ENCODE measurements around the gene CASK.

Gene CASK

DNA sequence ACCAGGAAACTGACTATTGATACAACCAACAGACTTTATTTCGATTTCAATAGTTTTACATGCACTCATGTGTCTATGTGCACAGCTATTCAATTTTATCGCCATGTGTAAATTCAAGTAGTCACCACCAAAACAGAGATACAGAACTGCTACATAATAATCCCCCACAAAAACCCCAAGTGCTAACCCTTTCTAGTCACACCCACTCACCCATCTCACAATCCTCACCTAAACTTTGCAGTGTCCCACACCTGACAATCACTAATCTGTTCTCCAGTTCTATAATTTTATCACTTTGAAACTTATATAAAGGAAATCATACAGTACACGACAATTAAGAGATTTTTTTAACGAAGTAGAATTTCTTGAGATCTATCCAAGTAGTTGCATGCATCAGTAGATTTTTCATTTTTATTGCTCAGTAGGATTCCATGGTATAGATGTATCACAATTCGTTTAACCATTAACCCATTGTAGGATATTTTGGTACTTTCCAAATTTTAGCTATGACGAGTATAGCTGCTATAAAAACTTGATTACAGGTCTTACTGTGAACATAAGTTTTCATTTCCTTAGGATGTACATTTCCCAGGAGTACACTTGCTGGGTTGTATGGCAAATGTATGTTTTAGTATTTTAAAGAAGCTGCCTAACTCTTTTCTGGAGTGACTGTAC lies 85.9 kb downstream of the CASK start:
- TF ChIP-seq, protein P1, sequence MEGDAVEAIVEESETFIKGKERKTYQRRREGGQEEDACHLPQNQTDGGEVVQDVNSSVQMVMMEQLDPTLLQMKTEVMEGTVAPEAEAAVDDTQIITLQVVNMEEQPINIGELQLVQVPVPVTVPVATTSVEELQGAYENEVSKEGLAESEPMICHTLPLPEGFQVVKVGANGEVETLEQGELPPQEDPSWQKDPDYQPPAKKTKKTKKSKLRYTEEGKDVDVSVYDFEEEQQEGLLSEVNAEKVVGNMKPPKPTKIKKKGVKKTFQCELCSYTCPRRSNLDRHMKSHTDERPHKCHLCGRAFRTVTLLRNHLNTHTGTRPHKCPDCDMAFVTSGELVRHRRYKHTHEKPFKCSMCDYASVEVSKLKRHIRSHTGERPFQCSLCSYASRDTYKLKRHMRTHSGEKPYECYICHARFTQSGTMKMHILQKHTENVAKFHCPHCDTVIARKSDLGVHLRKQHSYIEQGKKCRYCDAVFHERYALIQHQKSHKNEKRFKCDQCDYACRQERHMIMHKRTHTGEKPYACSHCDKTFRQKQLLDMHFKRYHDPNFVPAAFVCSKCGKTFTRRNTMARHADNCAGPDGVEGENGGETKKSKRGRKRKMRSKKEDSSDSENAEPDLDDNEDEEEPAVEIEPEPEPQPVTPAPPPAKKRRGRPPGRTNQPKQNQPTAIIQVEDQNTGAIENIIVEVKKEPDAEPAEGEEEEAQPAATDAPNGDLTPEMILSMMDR (IDR thresholded peaks at IDR 0.05; ENCODE audit: borderline replicate concordance, insufficient read depth, low read depth, low read length): no peak
- H3K4me3 ChIP-seq (ENCODE audit: low read depth, low read length): no peak overlapping the region

DNA sequence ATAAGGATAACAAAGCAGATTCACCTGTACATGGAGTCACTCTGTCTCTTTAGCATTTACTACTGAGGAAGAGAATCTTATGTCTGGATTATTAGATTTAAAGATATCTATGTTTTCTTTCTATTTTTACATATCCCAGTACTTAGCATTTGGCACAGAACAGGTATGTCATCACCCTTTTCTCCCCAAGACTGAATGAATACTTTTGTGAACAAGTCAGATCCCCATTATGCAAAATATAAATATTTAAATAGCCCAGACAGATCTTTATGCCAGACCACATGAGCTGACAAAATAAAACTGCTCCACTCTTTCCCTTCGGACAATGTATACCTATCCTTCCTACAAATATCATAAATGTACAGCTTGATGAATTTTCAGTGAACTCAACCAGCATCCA lies 94.5 kb downstream of the CASK start:
- no peak overlapping the region for H3K4me3 ChIP-seq (ENCODE audit: low read depth, low read length)
- TF ChIP-seq, protein P1 (IDR thresholded peaks at IDR 0.05; ENCODE audit: borderline replicate concordance, insufficient read depth, low read depth, low read length): no peak

DNA sequence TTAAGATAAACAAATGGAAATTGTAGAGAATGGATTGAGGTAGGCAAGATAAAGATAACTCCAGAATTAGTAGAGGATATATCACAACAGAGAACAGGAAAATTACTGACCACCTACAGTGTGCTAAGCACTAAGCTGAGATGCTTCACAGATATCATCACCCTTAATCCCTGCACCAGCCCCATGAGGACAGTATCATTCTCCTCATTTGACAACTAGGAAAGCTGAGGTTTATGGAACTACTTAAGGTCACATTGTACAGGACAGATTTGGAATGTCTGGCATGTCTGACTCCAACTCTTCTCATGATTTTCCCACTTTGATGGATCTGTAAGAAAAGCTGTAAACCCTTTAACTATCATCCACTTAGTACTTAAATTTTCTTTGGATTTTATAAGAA lies 95.5 kb downstream of the CASK start:
- TF ChIP-seq, protein P1 (IDR thresholded peaks at IDR 0.05; ENCODE audit: borderline replicate concordance, insufficient read depth, low read depth, low read length): no peak
- no peak overlapping the region for H3K4me3 ChIP-seq (ENCODE audit: low read depth, low read length)

DNA sequence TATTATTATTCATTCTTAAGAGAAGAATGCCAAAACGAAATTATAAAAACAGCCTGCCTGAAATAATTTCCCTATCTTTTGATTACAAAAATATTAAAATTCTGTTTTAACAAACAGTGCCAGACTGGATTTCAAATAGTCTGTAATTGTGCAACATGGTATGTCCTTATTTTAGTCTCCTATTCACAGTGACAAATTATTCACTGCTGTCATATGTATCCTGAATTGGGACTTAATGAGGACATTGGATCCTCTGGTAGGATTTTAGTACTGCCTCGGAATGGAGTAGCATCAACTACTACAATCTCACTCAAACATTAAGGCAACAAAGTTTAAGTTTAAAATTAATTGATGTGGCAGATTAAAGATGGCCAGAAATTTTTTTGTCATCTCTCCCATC lies 97.6 kb downstream of the CASK start:
- TF ChIP-seq, protein P1 (IDR thresholded peaks at IDR 0.05; ENCODE audit: borderline replicate concordance, insufficient read depth, low read depth, low read length): no peak
- H3K4me3 ChIP-seq (ENCODE audit: low read depth, low read length): no peak overlapping the region

DNA sequence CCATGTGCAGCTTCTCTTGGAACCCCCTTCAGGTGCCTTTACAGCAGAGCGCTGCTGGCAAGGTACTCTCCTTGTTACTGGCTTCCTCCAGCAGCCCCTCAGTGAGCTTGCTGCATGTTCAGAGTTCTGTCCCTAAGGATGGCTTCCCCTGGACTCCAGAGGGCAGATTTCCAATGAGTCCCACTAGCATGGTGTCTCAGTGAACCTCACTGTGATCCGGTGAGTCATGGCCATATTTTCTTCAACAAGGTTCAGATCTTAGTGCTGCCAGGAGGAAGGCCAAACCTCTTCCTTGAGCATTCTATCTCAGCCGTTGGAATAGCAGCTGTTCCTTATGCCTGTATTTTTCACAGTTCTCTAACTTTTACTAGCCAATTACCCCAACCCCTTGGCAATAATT lies 98.8 kb downstream of the CASK start:
- H3K4me3 ChIP-seq (ENCODE audit: low read depth, low read length): no peak overlapping the region

DNA sequence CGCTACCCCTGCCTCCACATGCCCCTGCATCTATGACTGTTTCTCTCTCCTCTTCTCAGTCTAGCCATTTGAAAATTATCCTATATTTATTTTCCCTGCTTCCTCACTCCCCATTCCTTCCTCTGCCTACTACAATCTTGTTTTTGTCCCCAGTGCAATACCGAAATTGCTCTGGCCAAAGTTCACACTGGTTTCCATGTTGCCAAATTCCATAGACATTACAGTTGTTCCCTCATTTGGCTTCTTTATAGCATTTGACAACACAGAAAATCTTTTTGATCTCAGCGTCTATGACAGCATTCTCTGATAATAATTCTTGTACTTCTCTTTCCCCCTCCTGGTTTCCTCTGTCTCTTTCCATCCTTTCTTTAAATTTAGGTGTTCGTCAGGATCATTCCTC lies 100.0 kb downstream of the CASK start:
- TF ChIP-seq, protein P1 (IDR thresholded peaks at IDR 0.05; ENCODE audit: borderline replicate concordance, insufficient read depth, low read depth, low read length): no peak
- no peak overlapping the region for H3K4me3 ChIP-seq (ENCODE audit: low read depth, low read length)

More for the DNA sequence above, 98.8 kb downstream of the CASK start:
- TF ChIP-seq, protein P1 (IDR thresholded peaks at IDR 0.05; ENCODE audit: borderline replicate concordance, insufficient read depth, low read depth, low read length): no peak

DNA sequence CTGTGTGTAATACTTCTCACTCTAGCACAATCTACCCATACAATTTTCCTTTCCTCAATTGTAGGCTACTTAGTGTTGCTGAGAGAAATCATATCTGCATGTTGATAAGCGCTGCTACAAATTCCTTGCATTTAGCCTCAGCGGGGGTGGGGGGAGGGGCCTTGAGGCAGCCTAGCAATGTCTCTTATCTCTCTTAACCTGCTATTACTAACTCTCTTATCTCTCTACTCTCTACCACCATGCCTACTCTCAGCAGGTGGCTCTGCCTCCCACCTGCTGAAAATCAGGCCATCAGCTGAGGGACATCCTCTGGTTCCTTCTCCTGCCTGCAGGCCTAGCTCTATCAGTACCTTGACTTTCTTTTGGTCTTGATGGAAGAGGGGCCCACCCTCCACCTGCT lies 100.5 kb downstream of the CASK start:
- TF ChIP-seq, protein P1 (IDR thresholded peaks at IDR 0.05; ENCODE audit: borderline replicate concordance, insufficient read depth, low read depth, low read length): no peak
- no peak overlapping the region for H3K4me3 ChIP-seq (ENCODE audit: low read depth, low read length)

Measured in GM12875 (cell line).